Calu3 (cell line): ENCODE results near the gene SETX. TPM values are rescaled to one million over a fixed set of nuclear protein-coding genes. Genes with fewer than 3 reads are reported as not detected.

ENCODE experiments used
- Bru-seq: library from RNA; stranded (reverse); fragments of 400-500 nt; gene quantifications from one replicate; lab custom pipeline; 2021; lab: Mats Ljungman, UMichigan
- BruChase-seq, 2 experiments: library from RNA; stranded (reverse); fragments of 400-500 nt; gene quantifications; one replicate each; lab custom pipeline; 2021; lab: Mats Ljungman, UMichigan
- BruUV-seq: library from RNA; stranded (reverse); fragments of 400-500 nt; replicated peaks from 2 replicates; lab custom pipeline; 2021; lab: Mats Ljungman, UMichigan
- CTCF ChIA-PET: fragments of 300-600 bp; sonication (Branson Sonifier 250); formaldehyde crosslinking; loops from one replicate; lab custom pipeline; 2022; ENCODE audit warnings: antibody characterized with exemption; lab: Charles Lee
- DNase-seq: peaks from one replicate; pipeline ENCODE4 v3.0.0; 2022
- H3K27ac Mint-ChIP-seq: one replicate; pipeline ENCODE4 v1.8.0; 2022; ENCODE audit warnings: mixed read lengths; ENCODE audit not compliant: unreplicated experiment
- H3K27me3 Mint-ChIP-seq: one replicate; pipeline ENCODE4 v1.8.0; 2022; ENCODE audit warnings: mixed read lengths; ENCODE audit not compliant: unreplicated experiment
- H3K36me3 Mint-ChIP-seq: one replicate; pipeline ENCODE4 v1.8.0; 2022; ENCODE audit warnings: mild to moderate bottlenecking, moderate library complexity, mixed read lengths; ENCODE audit not compliant: insufficient read depth, unreplicated experiment
- H3K4me1 Mint-ChIP-seq: one replicate; pipeline ENCODE4 v1.8.0; 2022; ENCODE audit warnings: mild to moderate bottlenecking, low read depth, mixed read lengths; ENCODE audit not compliant: unreplicated experiment
- H3K4me3 Mint-ChIP-seq: one replicate; pipeline ENCODE4 v1.8.0; 2022; ENCODE audit warnings: mild to moderate bottlenecking, low read depth, moderate library complexity, mixed read lengths; ENCODE audit not compliant: unreplicated experiment
- H3K9me3 Mint-ChIP-seq: one replicate; pipeline ENCODE4 v1.8.0; 2022; ENCODE audit warnings: low read depth, mixed read lengths; ENCODE audit not compliant: unreplicated experiment
- intact Hi-C: fragments of 100-400 bp; cut with micrococcal nuclease; formaldehyde crosslinking; loops from one replicate; pipeline ENCODE4 v1.10.0; 2022; ENCODE audit not compliant: unreplicated experiment
- long read RNA-seq: library from polyadenylated mRNA; stranded (forward); transcript quantifications from one replicate; pipeline ENCODE4 v2.0.0, GENCODE V29; 2022
- total RNA-seq: library from RNA; stranded (reverse); gene quantifications from 2 replicates; pipeline ENCODE4 v1.2.3, GENCODE V29; 2022
- TF ChIP-seq, protein P1 (sequence below): fragments of 200-600 bp; IDR thresholded peaks from one replicate; pipeline ENCODE4 v1.8.0; 2022; ENCODE audit warnings: antibody characterized with exemption; ENCODE audit not compliant: unreplicated experiment

SETX gene, protein sequence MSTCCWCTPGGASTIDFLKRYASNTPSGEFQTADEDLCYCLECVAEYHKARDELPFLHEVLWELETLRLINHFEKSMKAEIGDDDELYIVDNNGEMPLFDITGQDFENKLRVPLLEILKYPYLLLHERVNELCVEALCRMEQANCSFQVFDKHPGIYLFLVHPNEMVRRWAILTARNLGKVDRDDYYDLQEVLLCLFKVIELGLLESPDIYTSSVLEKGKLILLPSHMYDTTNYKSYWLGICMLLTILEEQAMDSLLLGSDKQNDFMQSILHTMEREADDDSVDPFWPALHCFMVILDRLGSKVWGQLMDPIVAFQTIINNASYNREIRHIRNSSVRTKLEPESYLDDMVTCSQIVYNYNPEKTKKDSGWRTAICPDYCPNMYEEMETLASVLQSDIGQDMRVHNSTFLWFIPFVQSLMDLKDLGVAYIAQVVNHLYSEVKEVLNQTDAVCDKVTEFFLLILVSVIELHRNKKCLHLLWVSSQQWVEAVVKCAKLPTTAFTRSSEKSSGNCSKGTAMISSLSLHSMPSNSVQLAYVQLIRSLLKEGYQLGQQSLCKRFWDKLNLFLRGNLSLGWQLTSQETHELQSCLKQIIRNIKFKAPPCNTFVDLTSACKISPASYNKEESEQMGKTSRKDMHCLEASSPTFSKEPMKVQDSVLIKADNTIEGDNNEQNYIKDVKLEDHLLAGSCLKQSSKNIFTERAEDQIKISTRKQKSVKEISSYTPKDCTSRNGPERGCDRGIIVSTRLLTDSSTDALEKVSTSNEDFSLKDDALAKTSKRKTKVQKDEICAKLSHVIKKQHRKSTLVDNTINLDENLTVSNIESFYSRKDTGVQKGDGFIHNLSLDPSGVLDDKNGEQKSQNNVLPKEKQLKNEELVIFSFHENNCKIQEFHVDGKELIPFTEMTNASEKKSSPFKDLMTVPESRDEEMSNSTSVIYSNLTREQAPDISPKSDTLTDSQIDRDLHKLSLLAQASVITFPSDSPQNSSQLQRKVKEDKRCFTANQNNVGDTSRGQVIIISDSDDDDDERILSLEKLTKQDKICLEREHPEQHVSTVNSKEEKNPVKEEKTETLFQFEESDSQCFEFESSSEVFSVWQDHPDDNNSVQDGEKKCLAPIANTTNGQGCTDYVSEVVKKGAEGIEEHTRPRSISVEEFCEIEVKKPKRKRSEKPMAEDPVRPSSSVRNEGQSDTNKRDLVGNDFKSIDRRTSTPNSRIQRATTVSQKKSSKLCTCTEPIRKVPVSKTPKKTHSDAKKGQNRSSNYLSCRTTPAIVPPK (N-terminal part only)
- total RNA-seq (22.8 and 24.2 TPM in 2 replicates), Bru-seq, nascent RNA (percentile 83 among the genes with signal in this experiment), BruChase-seq, experiment 1, labeled RNA remaining after a 6-hour chase (percentile 82 among the genes with signal in this experiment), BruChase-seq, experiment 2, labeled RNA remaining after a 2-hour chase (percentile 84 among the genes with signal in this experiment)
- long read RNA-seq, partial matches to known transcripts = 1 of 7 reads
- long read RNA-seq, other reads (novel, unspliced or antisense) = 6 of 7 reads

DNA sequence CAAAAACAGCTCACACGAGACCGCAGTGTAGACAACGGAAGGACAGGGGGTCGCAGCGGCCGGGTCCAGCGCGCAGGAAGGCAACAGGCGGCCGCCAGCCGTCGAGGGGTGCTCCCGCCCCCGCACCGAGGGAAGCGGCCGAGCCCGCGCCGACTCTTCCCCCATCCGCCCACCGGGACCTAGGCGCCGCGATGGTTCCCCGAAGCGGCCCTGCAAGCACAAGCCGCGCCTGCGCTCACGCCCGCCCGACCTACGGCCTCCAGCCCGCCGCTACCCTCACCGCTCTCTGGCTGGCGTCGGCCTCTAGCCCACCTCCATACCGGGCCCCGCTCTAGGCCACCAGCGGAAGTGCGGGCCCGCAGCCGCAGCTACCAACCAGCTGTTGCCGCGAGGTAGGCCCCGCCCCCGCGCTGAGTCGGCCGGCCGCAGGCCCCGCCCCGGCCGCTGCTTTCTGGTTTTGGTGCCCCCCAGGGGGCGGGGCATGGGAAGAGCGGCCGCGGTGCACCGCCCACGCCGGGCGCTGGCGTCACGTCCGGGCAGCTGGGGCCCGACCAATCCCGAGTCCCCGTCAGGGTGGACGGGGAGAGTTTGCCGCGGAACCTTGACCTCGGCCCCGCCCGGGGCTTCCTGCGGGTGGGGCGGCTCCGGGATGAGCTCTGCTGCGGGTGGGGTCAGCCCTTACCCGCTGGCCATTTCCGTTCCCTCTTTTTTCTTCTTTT is at the start of gene SETX:
SETX (minus strand) TSS at position 350 of the 719 bp plus-strand sequence. CDS start 5,558 bp downstream, outside the sequence.
- Mint-ChIP-seq H3K4me3 (peak within 1 kb of the TSS; percentile 90), H3K4me1 (peaks cover 24% of the 10 kb centered on the region), H3K9me3 (no peaks in the 10 kb centered on the region), H3K27me3 (no peaks in the 10 kb centered on the region), H3K27ac (peak within 1 kb of the TSS; percentile 74), H3K36me3 (peaks cover 44% of the 10 kb centered on the region)
- DNase-seq = peak; percentile 93
- no TSS peak for BruUV-seq
- CTCF ChIA-PET = no interaction called here
- intact Hi-C loops = no loop called here
- TF ChIP-seq, protein P1, sequence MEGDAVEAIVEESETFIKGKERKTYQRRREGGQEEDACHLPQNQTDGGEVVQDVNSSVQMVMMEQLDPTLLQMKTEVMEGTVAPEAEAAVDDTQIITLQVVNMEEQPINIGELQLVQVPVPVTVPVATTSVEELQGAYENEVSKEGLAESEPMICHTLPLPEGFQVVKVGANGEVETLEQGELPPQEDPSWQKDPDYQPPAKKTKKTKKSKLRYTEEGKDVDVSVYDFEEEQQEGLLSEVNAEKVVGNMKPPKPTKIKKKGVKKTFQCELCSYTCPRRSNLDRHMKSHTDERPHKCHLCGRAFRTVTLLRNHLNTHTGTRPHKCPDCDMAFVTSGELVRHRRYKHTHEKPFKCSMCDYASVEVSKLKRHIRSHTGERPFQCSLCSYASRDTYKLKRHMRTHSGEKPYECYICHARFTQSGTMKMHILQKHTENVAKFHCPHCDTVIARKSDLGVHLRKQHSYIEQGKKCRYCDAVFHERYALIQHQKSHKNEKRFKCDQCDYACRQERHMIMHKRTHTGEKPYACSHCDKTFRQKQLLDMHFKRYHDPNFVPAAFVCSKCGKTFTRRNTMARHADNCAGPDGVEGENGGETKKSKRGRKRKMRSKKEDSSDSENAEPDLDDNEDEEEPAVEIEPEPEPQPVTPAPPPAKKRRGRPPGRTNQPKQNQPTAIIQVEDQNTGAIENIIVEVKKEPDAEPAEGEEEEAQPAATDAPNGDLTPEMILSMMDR = no peak

DNA sequence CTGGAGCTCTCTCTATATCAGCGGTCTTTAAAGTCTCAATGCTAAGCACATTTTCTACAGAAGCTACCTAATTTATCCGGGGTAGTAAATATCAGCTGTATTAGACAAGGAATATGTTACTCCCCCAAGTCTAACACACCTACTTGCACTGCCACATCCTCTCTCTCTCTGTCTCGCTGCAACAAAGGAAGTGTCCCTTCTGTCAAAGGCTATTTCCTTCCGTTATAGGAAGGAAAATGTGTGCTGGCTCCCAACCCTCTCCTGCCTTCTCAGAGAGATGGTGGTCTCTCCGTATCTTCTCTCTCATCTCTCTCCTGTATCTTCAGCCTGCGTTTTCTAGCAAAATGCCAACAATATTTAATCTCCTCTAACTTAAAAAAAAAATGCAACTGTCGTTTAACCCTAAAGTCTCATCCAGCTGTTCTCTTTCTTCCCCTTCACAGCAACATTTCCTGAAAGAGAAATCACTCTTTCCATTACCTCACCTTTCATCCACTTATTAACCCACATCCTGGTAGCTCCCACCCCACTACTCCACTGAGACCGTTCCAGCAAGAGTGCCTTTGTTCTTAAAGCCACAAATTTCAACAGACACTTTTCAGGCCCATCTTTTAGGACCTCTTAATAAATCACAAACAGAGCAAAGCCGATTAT is 49.6 kb upstream of the SETX start:
- no peaks in the 10 kb centered on the region for H3K27me3 Mint-ChIP-seq
- H3K27ac Mint-ChIP-seq = no peak overlapping the region
- no TSS peak for BruUV-seq
- H3K4me1 Mint-ChIP-seq = peaks cover 28% of the 10 kb centered on the region
- CTCF ChIA-PET = interaction anchor here (0.6 kb wide), 1 partner anchor 39 kb away, joined by 3 read pairs; no protein-coding TSS in a partner anchor
- TF ChIP-seq, protein P1 = no peak
- H3K9me3 Mint-ChIP-seq = no peaks in the 10 kb centered on the region
- no peak for DNase-seq
- intact Hi-C loops = no loop called here
- no peak overlapping the region for H3K4me3 Mint-ChIP-seq
- H3K36me3 Mint-ChIP-seq = peaks cover 33% of the 10 kb centered on the region

DNA sequence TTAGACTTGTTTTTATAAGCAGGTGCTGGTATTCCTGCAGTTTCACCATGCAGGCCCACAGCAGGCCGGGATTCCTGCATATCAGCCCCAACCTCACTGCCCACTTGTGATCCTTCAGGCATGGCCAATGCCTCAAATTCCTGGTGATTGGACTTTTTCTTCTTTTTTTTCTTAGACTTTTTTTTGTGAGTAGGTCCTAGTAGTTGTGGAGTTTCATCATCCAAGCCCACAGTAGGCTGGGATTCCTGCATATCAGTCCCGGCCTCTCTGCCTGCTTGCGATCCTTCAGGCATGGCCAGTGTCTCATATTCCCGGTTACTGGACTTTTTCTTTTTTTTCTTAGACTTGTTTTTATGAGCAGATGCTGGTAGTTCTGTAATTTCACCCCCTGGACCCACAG is 47.0 kb upstream of the SETX start:
- Mint-ChIP-seq H3K36me3 (peaks cover 36% of the 10 kb centered on the region), H3K27ac (no peak overlapping the region), H3K4me1 (peaks cover 24% of the 10 kb centered on the region), H3K4me3 (no peak overlapping the region), H3K27me3 (no peaks in the 10 kb centered on the region), H3K9me3 (no peaks in the 10 kb centered on the region)
- BruUV-seq = no TSS peak
- intact Hi-C loops = no loop called here
- TF ChIP-seq, protein P1 = no peak
- CTCF ChIA-PET = no interaction called here
- no peak for DNase-seq
